GM19455 (cell line): ENCODE results near the gene DOCK4.
"Not testable (repeated sequence)": the region's sequence is repeated elsewhere in the genome, so short reads cannot be mapped to it uniquely, and the experiment has no call there.

Source experiments
- ATAC-seq: cut with Tn5 transposase; IDR thresholded peaks from one replicate; pipeline ENCODE4 v1.9.1; 2021; ENCODE audit not compliant: unreplicated experiment

Gene DOCK4, protein sequence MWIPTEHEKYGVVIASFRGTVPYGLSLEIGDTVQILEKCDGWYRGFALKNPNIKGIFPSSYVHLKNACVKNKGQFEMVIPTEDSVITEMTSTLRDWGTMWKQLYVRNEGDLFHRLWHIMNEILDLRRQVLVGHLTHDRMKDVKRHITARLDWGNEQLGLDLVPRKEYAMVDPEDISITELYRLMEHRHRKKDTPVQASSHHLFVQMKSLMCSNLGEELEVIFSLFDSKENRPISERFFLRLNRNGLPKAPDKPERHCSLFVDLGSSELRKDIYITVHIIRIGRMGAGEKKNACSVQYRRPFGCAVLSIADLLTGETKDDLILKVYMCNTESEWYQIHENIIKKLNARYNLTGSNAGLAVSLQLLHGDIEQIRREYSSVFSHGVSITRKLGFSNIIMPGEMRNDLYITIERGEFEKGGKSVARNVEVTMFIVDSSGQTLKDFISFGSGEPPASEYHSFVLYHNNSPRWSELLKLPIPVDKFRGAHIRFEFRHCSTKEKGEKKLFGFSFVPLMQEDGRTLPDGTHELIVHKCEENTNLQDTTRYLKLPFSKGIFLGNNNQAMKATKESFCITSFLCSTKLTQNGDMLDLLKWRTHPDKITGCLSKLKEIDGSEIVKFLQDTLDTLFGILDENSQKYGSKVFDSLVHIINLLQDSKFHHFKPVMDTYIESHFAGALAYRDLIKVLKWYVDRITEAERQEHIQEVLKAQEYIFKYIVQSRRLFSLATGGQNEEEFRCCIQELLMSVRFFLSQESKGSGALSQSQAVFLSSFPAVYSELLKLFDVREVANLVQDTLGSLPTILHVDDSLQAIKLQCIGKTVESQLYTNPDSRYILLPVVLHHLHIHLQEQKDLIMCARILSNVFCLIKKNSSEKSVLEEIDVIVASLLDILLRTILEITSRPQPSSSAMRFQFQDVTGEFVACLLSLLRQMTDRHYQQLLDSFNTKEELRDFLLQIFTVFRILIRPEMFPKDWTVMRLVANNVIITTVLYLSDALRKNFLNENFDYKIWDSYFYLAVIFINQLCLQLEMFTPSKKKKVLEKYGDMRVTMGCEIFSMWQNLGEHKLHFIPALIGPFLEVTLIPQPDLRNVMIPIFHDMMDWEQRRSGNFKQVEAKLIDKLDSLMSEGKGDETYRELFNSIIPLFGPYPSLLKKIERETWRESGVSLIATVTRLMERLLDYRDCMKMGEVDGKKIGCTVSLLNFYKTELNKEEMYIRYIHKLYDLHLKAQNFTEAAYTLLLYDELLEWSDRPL (N-terminal part only)

GRCh38 chr7:112206238-112206990, at the start of gene DOCK4, which contains the start of gene ZNF277:
Gene DOCK4, minus strand, starts transcription at chr7:112206399. Its CDS starts 261 bp downstream, at chr7:112206138.
Gene ZNF277, plus strand, starts transcription at chr7:112206695. Its CDS starts 22 bp downstream, at chr7:112206717.
- ATAC-seq, result peak; percentile 95

- ATAC-seq, result no peak
These were observed 49.2 kb upstream of the DOCK4 start for GRCh38 chr7:112255388-112255720.

GRCh38 chr7:112254709-112255387, 48.6 kb upstream of the DOCK4 start:
- ATAC-seq, result no peak

DNA sequence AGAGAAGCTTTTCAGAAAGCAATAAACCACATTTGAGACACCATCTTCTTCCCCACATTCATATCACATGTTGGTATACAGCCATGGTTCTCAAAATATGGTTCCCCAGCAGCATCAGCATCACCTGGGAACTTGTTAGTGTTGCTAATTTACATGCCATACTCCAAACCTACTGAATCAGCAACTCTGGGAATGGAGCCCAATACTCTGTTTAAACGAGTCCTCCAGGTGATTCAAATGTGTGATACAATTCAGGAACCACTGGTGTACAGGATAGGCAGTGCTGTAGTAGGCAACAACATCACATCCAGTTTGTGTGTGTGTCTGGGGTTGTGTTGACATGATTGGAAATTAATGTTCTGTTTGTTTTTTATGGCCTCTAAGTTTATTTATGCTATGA, 48.0 kb upstream of the DOCK4 start:
- ATAC-seq, result no peak

- no peak for ATAC-seq
These were observed 46.5 kb upstream of the DOCK4 start for GRCh38 chr7:112252691-112253090.

GRCh38 chr7:112252141-112252540, 45.9 kb upstream of the DOCK4 start:
- ATAC-seq, result no peak

DNA sequence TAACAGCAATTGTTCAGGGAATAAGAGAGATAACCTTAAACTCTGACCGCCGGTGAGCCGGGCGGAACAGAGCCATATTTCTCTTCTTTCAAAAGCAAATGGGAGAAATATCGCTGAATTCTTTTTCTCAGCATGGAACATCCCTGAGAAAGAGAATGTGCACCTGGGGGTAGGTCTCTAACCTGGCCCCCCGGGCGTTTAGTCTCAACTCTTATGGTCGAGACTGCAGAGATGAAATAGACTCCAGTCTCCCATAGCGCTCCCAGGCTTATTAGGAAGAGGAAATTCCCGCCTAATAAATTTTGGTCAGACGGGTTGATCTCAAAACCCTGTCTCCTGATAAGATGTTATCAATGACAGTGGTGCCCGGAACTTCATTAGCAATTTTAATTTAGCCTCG, 43.8 kb upstream of the DOCK4 start:
- not testable (repeated sequence) for ATAC-seq

DNA sequence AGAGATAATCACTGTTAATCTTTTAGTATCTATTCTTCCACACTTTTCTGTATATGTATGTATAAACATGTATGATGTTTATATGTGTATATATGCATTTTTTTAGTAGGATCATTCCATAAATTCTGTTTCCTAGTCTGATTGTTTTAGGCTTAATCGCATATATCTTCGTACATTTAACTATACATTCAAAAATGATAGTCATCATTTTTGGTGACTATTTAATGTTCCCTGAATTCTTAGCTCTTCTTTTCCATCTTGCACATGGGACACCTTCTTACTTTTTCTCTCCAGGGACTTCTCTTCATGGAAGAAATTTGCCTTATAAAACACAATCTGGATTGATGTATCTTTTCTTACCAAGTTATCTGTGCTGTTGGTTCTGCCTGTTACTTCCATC, 42.4 kb upstream of the DOCK4 start:
- ATAC-seq, result no peak

GRCh38 chr7:112238852-112239610, 32.8 kb upstream of the DOCK4 start:
- no peak for ATAC-seq

GRCh38 chr7:112238330-112238729, 32.1 kb upstream of the DOCK4 start:
- no peak for ATAC-seq

DNA sequence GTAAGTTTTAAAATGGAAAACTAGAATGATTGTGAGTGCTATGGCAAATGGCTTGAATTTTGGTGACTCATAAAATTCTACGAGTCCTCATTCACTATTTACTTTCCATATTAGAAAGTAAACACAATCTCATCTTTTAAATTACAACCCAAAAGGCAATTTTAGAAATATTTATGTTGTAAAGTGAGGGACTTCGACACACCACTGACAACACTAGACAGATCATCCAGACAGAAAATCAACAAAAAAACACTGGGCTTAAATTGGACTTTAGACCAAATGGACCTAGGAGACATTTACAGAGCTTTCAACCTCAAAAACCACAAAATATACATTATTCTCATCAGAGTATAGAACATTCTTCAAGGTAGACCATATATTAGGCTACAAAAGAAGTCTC, 30.4 kb upstream of the DOCK4 start:
- no peak for ATAC-seq

DNA sequence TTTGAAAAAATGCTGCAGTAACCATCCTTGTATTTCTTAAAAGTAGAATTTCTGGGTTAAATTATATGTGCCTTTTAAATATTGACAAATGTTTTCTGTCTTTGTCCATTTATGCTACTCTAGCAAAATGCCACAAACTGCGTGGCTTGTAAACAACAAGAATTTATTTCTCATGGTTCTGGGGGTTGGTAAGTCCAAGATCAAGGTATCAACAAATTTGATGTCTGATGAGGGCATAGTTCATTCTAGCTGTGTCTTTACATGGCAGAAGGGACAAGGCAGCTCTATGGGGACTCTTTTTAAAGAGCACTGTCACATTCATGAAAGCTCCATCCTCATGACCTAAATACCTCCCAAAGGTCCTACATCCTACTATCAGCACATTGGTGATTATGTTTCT, 27.9 kb upstream of the DOCK4 start:
- ATAC-seq, result no peak

GRCh38 chr7:112233048-112233697, 27.0 kb upstream of the DOCK4 start:
- ATAC-seq, result no peak

DNA sequence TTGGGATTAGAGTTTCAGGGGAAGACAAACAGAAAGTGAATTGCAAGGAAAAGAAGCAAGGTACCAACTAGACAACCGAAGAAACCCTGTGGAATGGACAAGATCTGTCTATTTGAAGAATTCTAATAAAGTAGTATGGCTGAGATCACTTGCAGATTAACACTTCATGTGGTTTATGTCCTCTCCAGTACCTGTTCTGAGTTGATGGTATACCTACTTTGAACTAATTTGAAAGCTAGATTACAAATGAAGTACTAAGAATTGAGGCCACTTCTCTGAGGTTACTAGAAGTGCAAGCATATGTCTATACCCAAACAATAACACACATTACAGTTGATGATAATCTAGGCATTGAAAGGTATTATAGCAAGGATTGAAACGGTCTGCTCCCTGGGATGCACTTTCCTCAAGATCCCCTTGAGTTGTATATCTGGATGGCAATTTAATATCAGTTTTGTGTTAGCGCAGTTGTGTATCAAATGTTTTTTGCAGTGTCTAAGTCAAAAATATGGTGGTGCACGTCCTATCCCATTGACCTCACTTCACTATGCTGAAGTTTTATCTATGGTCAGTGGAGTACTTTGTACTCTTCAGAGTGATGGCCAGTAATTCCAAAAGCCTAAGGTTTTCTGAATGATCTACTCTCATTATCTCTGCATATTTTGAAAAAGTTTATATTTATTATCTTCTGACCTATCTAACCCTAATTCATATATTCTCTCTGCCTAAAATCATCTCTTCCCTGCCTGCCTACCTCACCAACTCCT, 26.2 kb upstream of the DOCK4 start:
- no peak for ATAC-seq

GRCh38 chr7:112228632-112229031, 22.4 kb upstream of the DOCK4 start:
- ATAC-seq, result no peak

- ATAC-seq, result no peak
These were observed 20.6 kb upstream of the DOCK4 start for GRCh38 chr7:112226701-112227276.

GRCh38 chr7:112225006-112225405, 18.8 kb upstream of the DOCK4 start:
- no peak for ATAC-seq

- no peak for ATAC-seq
These were observed 18.0 kb upstream of the DOCK4 start for GRCh38 chr7:112224186-112224585.
